Measurements from ENCODE around the gene NT5DC1. TPM values are rescaled to one million over a fixed set of nuclear protein-coding genes. Genes with fewer than 3 reads are reported as not detected.

NT5DC1 gene
- total and polyA plus RNA-seq, 2 experiments from 2014 or later = 27.0 to 29.8 TPM

DNA sequence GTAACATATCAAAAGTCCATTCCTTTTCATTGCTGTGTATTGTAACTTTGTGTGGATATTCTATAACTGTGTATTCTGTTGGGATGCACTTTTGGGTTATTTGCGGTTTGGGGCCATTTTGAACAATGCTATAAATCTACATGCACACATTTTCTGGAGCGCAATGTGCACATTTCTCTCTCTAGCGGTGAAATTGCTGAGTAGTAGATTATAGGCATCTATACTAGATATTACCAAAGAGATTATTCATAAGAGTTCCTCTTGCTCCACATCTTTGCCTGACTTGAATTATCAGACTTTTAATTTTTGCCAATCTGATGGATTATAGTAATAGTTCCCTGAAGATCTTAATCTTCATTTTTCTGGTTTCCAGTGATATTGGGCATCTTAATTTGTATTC, 21.7 kb upstream of the NT5DC1 start (continued):
- no peak for TF ChIP-seq ZNF462 (CRISPR knock-in tag; IDR thresholded peaks at IDR 0.05)
- no peak for TF ChIP-seq STAT1 (IDR thresholded peaks at IDR 0.05; ENCODE audit: unreplicated experiment)

DNA sequence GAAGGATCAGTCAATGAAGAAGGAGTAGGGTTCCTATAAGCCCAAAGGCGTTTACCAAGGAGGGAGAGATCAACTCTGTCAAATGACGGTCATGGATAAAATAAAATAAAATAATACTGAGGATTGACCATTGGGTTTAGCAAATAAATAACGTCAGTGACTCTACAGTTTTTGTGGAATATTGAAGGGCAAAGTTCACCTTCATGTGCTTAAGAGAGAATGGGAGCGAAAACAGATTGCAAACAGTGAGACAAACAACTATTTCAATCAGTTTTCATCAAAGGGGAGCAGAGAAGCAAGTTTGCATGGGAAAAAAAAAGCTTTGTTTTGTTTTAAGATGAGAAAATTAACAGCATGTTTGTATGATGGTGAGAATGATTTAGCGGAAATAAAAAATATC, 17.6 kb upstream of the NT5DC1 start:
- Histone ChIP-seq H3K4me3 (no peak overlapping the region), H3K27ac (ENCODE audit: low read depth) (no peak overlapping the region), H4K20me1 (replicated peaks; ENCODE audit: insufficient read depth) (no peaks in the 10 kb centered on the region), H3K4me2 (no peak overlapping the region), H3K36me3 (ENCODE audit: insufficient read depth) (no peaks in the 10 kb centered on the region), H3F3A (replicated peaks; ENCODE audit: low read depth) (no peaks in the 10 kb centered on the region), H3K9me2 (ENCODE audit: insufficient read depth) (no peaks in the 10 kb centered on the region), H2AFZ (no peak overlapping the region), H3K4me1 (ENCODE audit: insufficient read depth) (no peaks in the 10 kb centered on the region), H3K79me2 (replicated peaks; ENCODE audit: insufficient read depth) (no peaks in the 10 kb centered on the region), H3K27me3 (ENCODE audit: insufficient read depth) (no peaks in the 10 kb centered on the region)
- DNase-seq (ENCODE audit: low spot score) (no peak), ATAC-seq (no peak)
- Mint-ChIP-seq H3K27me3 (ENCODE audit: insufficient read depth, low read depth, poor library complexity) (peaks cover 1% of the 10 kb centered on the region), H3K36me3 (ENCODE audit: low read depth) (no peaks in the 10 kb centered on the region), H3K4me3 (no peak overlapping the region), H3K27ac (no peak overlapping the region), H3K9me3 (no peaks in the 10 kb centered on the region), H3K4me1 (no peaks in the 10 kb centered on the region)
- TF ChIP-seq CREB1 (CRISPR knock-in tag; IDR thresholded peaks at IDR 0.05; ENCODE audit: low read depth) (no peak), ZNF462 (CRISPR knock-in tag; IDR thresholded peaks at IDR 0.05) (no peak), CTCF (conservative IDR thresholded peaks at IDR 0.05; ENCODE audit: low read depth in 2 of 2) (no peak), NANOG (IDR thresholded peaks at IDR 0.05; ENCODE audit: borderline replicate concordance) (no peak), ZNF114 (CRISPR knock-in tag; IDR thresholded peaks at IDR 0.05) (no peak), POLR2AphosphoS5 (IDR thresholded peaks at IDR 0.05; ENCODE audit: low read depth) (no peak)

All from GM23338 (cell line).